ENCODE results near the gene TJP1.

The TJP1 gene

DNA sequence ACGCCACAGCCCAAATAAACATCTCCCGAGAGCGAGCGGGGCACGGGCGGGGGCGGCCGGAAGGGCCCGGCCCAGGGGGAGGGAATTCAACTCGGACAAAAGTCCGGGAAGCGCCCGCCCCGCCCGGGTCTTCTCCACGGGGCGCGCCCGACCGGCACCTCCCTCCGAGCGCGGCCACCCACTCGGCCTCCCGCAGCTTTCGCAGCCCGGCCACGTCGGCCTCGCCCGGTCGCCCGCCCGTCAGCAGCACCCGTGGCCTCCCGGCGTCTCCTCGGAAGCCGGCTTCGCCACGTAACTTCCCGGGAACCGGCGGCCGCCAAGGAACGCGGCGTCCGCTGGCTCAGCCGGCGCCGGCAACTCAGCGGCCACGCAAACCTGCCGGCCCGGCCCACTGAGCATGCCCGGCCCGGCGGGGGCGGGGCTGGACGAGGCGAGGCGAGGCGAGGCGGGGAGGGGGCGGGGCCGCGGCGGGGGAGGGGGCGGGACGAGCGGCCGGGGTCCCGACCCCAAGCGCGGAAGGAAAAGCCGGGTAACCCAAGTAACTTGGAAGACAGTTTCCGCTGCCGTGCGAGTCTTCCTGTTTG lies at the start of gene TJP1:
Gene TJP1, minus strand, starts transcription at position 369 of the 584 bp plus-strand sequence. CDS start 440 bp downstream, outside the sequence.
- TF ChIP-seq JUND (IDR thresholded peaks at IDR 0.05; ENCODE audit: low read depth), result no peak
- in situ Hi-C loops (cut with HindIII; ENCODE audit: low pct_unique_long_range_greater_than_20kb, low sequenced_read_pairs), result no loop called here
- peak; percentile 57 to 87 for DNase-seq (ENCODE audit: low read depth in 1 of 2, low spot score in 1 of 2)

- no peak for DNase-seq (ENCODE audit: low read depth in 1 of 2, low spot score in 1 of 2)
- in situ Hi-C loops (cut with HindIII; ENCODE audit: low pct_unique_long_range_greater_than_20kb, low sequenced_read_pairs), result no loop called here
- TF ChIP-seq JUND (IDR thresholded peaks at IDR 0.05; ENCODE audit: low read depth), result no peak
Observed at GRCh38 chr15:29871401-29871800, 49.1 kb upstream of the TJP1 start.

DNA sequence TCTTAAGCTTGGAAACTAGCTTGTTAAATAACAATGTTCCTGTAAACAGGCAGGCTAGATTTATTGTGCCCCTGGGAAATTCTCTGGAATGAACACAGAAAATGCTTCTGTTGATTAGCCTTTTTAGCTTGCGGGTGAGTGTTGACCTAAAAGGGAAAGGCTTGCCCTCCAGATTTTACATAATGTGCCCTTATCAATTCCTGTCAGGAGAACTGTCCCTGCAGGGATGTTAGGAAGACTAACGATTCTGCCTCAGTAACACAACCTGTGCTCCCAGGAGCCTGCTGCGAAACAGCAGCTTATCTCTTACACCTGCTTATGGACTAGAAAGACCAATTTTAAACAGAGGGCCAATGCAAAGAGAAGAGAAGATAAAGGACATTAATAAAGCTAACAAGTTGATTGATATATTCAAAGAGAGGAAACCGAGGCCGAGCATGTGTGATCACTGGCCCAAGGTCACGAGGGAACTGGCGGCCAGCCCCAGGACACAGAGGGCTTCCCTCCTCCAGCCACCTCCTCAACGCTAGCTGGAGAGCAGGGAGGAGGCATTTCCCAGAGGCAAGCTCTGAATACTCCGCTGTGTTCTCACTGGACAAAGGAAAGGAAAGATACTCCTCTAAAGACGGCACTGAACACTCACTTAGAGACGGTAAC lies 48.4 kb upstream of the TJP1 start:
- no peak for TF ChIP-seq JUND (IDR thresholded peaks at IDR 0.05; ENCODE audit: low read depth)
- DNase-seq (ENCODE audit: low read depth in 1 of 2, low spot score in 1 of 2), result no peak
- in situ Hi-C loops (cut with HindIII; ENCODE audit: low pct_unique_long_range_greater_than_20kb, low sequenced_read_pairs), result no loop called here

- in situ Hi-C loops (cut with HindIII; ENCODE audit: low pct_unique_long_range_greater_than_20kb, low sequenced_read_pairs), result no loop called here
- TF ChIP-seq JUND (IDR thresholded peaks at IDR 0.05; ENCODE audit: low read depth), result no peak
Observed at GRCh38 chr15:29867241-29868000, 45.2 kb upstream of the TJP1 start.

DNA sequence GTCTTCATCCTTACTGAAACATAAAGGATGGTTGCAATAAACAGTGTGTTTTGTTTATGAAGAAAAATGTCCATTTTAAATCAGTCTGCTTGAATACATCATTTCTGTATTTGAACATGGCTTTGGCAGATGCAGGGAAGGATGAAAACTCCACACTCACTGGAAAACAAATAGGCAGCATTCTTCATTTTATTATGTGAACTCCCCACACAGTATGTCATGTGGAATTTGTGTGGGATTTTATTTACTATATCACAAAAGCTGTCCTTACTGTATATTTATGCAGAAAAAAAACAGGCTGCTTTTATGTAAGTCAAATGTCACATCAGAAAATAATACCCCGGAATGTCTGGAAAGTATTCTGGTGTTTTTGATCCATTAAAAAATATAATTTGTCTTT lies 44.1 kb upstream of the TJP1 start:
- no peak for DNase-seq (ENCODE audit: low read depth in 1 of 2, low spot score in 1 of 2)
- TF ChIP-seq JUND (IDR thresholded peaks at IDR 0.05; ENCODE audit: low read depth), result no peak
- in situ Hi-C loops (cut with HindIII; ENCODE audit: low pct_unique_long_range_greater_than_20kb, low sequenced_read_pairs), result no loop called here

More at GRCh38 chr15:29867241-29868000, 45.2 kb upstream of the TJP1 start:
- no peak for DNase-seq (ENCODE audit: low read depth in 1 of 2, low spot score in 1 of 2)

GRCh38 chr15:29864501-29864900 lies 42.2 kb upstream of the TJP1 start:
- TF ChIP-seq JUND (IDR thresholded peaks at IDR 0.05; ENCODE audit: low read depth), result no peak
- in situ Hi-C loops (cut with HindIII; ENCODE audit: low pct_unique_long_range_greater_than_20kb, low sequenced_read_pairs), result no loop called here
- no peak for DNase-seq (ENCODE audit: low read depth in 1 of 2, low spot score in 1 of 2)

DNA sequence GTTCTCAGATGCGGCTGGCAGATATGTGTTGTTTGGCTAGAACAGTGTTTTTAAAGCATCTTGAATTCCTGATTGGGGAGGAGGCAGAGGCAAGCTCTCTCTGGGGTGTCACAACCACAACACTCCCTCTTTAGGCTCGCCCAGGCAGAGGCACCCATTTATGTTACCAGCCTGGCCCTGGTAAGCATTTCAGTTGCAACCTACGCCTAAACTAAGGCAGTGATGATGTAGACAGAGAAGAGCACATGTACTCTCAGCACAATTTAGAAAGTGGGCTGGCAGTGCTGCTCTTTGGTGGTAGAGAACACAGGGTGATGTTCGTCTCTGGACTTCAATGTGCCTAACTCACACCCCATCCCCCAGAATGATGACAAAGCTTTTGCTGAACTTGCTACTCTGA lies 41.2 kb upstream of the TJP1 start:
- in situ Hi-C loops (cut with HindIII; ENCODE audit: low pct_unique_long_range_greater_than_20kb, low sequenced_read_pairs), result no loop called here
- TF ChIP-seq JUND (IDR thresholded peaks at IDR 0.05; ENCODE audit: low read depth), result no peak

GRCh38 chr15:29862271-29862670 lies 40.0 kb upstream of the TJP1 start:
- no peak for DNase-seq (ENCODE audit: low read depth in 1 of 2, low spot score in 1 of 2)
- in situ Hi-C loops (cut with HindIII; ENCODE audit: low pct_unique_long_range_greater_than_20kb, low sequenced_read_pairs), result no loop called here
- no peak for TF ChIP-seq JUND (IDR thresholded peaks at IDR 0.05; ENCODE audit: low read depth)

More for the DNA sequence above, 41.2 kb upstream of the TJP1 start:
- DNase-seq (ENCODE audit: low read depth in 1 of 2, low spot score in 1 of 2), result no peak

DNA sequence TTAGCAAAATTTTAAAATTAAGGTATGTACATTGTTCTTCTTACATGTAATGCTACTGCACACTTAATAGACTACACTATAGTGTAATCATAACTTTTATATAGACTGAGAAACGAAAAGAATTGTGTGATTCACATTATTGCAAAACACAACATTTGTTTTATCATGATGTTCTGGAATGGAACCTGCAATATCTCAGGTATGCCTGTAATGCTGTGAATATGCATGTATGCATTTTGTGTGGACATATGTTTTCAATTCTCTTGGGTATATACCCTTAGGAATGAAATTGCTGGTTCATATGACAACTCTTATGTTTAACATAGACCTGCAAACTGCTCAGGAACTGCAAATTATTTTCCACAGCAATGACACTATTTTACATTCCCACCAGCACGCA lies 38.6 kb upstream of the TJP1 start:
- DNase-seq (ENCODE audit: low read depth in 1 of 2, low spot score in 1 of 2), result no peak
- TF ChIP-seq JUND (IDR thresholded peaks at IDR 0.05; ENCODE audit: low read depth), result no peak
- in situ Hi-C loops (cut with HindIII; ENCODE audit: low pct_unique_long_range_greater_than_20kb, low sequenced_read_pairs), result no loop called here

DNA sequence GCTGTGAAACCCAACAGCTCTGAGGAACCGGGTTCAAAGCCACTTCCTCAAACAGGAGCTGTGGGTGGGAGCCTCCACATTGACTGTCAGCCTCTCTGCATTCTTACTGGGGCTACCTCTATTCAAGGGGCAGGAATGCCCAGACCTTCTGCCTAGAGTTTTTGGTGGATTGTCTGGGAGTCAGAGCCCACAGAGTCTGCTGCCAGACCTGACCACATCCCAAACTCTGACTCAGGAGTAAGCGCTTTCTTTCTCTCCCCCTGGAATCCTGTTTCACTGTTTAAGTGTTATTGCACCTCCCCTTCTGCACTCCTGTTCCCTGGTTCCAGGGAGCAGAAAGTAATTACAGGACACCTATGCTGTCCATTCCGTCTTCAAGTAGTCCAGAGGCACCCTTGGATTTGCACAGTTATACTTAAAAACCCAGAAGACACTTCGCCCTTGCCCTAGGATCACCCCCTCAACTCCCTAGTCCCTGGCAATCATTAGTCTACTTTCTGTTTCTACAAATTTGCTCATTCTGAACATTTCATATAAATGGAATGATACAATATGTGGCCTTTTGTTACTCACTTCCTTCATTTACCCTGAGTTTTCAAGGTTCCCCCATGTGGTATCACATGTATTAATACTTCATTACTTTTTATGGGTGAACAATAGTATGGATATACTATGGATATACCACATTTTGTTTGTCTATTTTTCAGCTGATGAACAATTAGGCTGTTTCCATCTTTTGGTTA lies 37.9 kb upstream of the TJP1 start:
- TF ChIP-seq JUND (IDR thresholded peaks at IDR 0.05; ENCODE audit: low read depth), result no peak
- no peak for DNase-seq (ENCODE audit: low read depth in 1 of 2, low spot score in 1 of 2)
- in situ Hi-C loops (cut with HindIII; ENCODE audit: low pct_unique_long_range_greater_than_20kb, low sequenced_read_pairs), result no loop called here

GRCh38 chr15:29859293-29859692 lies 37.0 kb upstream of the TJP1 start:
- in situ Hi-C loops (cut with HindIII; ENCODE audit: low pct_unique_long_range_greater_than_20kb, low sequenced_read_pairs), result no loop called here
- TF ChIP-seq JUND (IDR thresholded peaks at IDR 0.05; ENCODE audit: low read depth), result no peak
- DNase-seq (ENCODE audit: low read depth in 1 of 2, low spot score in 1 of 2), result no peak

DNA sequence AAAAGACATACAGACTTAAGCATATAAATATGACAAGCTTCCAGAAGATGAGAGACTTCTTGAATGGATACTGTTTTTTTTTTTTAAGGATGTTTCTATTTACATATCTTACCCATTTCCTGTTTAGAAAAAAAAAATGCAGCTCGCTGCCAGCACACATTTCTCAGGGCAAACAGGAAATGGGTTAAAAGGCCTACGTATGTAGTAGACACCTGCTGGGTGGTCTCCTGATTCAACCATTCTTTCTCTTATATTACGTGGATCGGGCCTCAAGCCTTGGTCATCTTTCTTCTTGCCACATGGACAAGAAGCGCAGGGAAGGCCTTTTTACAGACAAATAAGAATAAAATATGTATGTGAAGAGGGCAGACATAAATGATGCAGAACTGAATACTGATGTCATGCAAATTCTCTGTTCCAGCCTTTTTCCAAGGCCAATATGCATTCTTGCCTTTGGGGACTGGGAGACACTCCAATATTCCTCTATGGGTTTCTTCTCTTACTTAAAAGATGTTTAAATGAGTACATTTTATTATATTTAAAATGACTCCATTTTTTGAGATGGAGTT lies 35.0 kb upstream of the TJP1 start:
- no peak for DNase-seq (ENCODE audit: low read depth in 1 of 2, low spot score in 1 of 2)
- TF ChIP-seq JUND (IDR thresholded peaks at IDR 0.05; ENCODE audit: low read depth), result no peak
- in situ Hi-C loops (cut with HindIII; ENCODE audit: low pct_unique_long_range_greater_than_20kb, low sequenced_read_pairs), result no loop called here
